Measurements from ENCODE around the gene VAPA. TPM values are rescaled to one million over a fixed set of nuclear protein-coding genes. Genes with fewer than 3 reads are reported as not detected.

Gene VAPA
- polyA plus RNA-seq, 1 experiment: 170 TPM

- CTCF ChIA-PET: interaction anchor here (1.0 kb wide), 1 partner anchor 259 kb away, joined by 3 read pairs; no protein-coding TSS in a partner anchor
- Histone ChIP-seq H3K27me3 (ENCODE audit: control insufficient read depth, insufficient read depth, low read length) (no peaks in the 10 kb centered on the region), H3K4me3 (ENCODE audit: low read depth, low read length) (no peak overlapping the region), H3K36me3 (ENCODE audit: control insufficient read depth, insufficient read depth, low read length) (no peaks in the 10 kb centered on the region; the same call in none of the 2 replicates)
- no peak for DNase-seq (ENCODE audit: low read depth)
- TF ChIP-seq, protein P1, sequence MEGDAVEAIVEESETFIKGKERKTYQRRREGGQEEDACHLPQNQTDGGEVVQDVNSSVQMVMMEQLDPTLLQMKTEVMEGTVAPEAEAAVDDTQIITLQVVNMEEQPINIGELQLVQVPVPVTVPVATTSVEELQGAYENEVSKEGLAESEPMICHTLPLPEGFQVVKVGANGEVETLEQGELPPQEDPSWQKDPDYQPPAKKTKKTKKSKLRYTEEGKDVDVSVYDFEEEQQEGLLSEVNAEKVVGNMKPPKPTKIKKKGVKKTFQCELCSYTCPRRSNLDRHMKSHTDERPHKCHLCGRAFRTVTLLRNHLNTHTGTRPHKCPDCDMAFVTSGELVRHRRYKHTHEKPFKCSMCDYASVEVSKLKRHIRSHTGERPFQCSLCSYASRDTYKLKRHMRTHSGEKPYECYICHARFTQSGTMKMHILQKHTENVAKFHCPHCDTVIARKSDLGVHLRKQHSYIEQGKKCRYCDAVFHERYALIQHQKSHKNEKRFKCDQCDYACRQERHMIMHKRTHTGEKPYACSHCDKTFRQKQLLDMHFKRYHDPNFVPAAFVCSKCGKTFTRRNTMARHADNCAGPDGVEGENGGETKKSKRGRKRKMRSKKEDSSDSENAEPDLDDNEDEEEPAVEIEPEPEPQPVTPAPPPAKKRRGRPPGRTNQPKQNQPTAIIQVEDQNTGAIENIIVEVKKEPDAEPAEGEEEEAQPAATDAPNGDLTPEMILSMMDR (IDR thresholded peaks at IDR 0.05; ENCODE audit: insufficient read depth, low read depth, low read length): no peak
- POLR2A ChIA-PET: interaction anchor here (0.8 kb wide), 1 partner anchor 196 kb away, joined by 6 read pairs; no protein-coding TSS in a partner anchor
These were observed 29.5 kb downstream of the VAPA start for GRCh38 chr18:9943311-9943710.

- ChIA-PET POLR2A (no interaction called here), CTCF (no interaction called here)
- Histone ChIP-seq H3K27me3 (ENCODE audit: control insufficient read depth, insufficient read depth, low read length) (no peaks in the 10 kb centered on the region), H3K36me3 (ENCODE audit: control insufficient read depth, insufficient read depth, low read length) (no peaks in the 10 kb centered on the region; the same call in 1 of the 2 replicates), H3K4me3 (ENCODE audit: low read depth, low read length) (no peak overlapping the region)
- no peak for DNase-seq (ENCODE audit: low read depth)
- TF ChIP-seq, protein P1 (IDR thresholded peaks at IDR 0.05; ENCODE audit: insufficient read depth, low read depth, low read length): no peak
These were observed 31.0 kb downstream of the VAPA start for GRCh38 chr18:9944805-9945204.

DNA sequence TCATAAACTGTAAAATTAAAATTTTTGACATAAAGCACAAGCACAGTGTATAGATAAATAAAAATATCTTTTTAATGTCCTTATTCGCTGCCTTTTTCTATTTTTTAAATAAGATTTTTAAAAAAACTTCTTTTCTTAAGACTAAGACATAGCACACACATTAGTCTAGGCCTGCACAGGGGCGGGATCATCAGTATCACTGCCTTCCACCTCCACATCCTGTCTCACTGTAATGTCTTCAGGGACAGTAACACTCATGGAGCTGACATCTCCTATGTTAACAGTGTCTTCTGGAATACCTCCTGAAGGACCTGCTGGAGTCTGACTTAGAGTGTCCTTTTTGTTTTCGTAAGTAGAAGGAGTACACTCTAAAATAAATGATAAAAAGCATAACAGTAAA lies 33.0 kb downstream of the VAPA start:
- no peak for DNase-seq (ENCODE audit: low read depth)
- Histone ChIP-seq H3K36me3 (ENCODE audit: control insufficient read depth, insufficient read depth, low read length) (no peaks in the 10 kb centered on the region; the same call in none of the 2 replicates), H3K4me3 (ENCODE audit: low read depth, low read length) (no peak overlapping the region), H3K27me3 (ENCODE audit: control insufficient read depth, insufficient read depth, low read length) (no peaks in the 10 kb centered on the region)
- ChIA-PET CTCF (no interaction called here), POLR2A (no interaction called here)
- TF ChIP-seq, protein P1 (IDR thresholded peaks at IDR 0.05; ENCODE audit: insufficient read depth, low read depth, low read length): no peak

DNA sequence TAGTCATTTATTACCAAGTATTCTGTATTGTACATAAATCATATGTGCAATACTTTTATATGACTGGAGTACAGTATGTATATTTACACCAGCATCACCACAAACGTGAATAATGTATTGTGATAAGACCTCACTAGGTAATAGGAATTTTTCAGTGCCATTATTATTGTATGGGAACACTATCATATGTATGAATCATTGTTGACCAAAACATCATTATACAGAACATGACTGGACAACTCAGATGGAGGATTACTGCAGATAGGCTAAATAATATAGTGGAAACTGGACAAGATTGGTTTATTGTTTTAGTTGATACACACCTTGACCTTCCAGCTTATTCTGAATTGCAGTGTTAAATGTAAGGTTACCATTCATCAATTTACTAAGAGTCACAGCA lies 33.4 kb downstream of the VAPA start:
- ChIA-PET POLR2A (no interaction called here), CTCF (interaction anchor here (1.3 kb wide), 1 partner anchor 9 kb away, joined by 4 read pairs; no protein-coding TSS in a partner anchor)
- TF ChIP-seq, protein P1 (IDR thresholded peaks at IDR 0.05; ENCODE audit: insufficient read depth, low read depth, low read length): no peak
- Histone ChIP-seq H3K4me3 (ENCODE audit: low read depth, low read length) (no peak overlapping the region), H3K27me3 (ENCODE audit: control insufficient read depth, insufficient read depth, low read length) (no peaks in the 10 kb centered on the region), H3K36me3 (ENCODE audit: control insufficient read depth, insufficient read depth, low read length) (no peaks in the 10 kb centered on the region; the same call in none of the 2 replicates)
- DNase-seq (ENCODE audit: low read depth): no peak

DNA sequence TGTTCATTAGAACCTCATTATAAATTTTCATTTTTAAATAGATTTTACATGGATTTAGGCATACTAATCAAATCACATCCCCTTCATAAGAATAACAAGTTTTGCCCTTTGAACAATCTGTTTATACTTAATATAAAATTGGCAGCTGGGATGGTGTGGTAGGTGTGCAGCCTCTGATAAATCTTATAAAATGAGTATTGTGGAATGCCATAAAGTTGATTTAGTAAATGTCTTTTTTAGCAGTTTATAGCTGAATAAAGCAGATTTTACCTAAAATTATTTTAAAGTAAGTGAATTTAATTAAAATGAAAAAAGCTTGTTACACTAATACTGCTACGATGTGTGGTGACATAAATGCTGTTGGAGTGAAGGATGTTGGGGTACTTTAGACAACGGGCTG lies 35.5 kb downstream of the VAPA start:
- TF ChIP-seq, protein P1 (IDR thresholded peaks at IDR 0.05; ENCODE audit: insufficient read depth, low read depth, low read length): no peak
- DNase-seq (ENCODE audit: low read depth): no peak
- H3K36me3 ChIP-seq (ENCODE audit: control insufficient read depth, insufficient read depth, low read length): peaks cover 1% of the 10 kb centered on the region
- H3K4me3 ChIP-seq (ENCODE audit: low read depth, low read length): no peak overlapping the region
- ChIA-PET POLR2A (interaction anchor here (0.7 kb wide), 1 partner anchor 36 kb away, joined by 4 read pairs; no protein-coding TSS in a partner anchor), CTCF (interaction anchor here (0.7 to 3.2 kb wide), 4 partner anchors 9 to 266 kb away, joined by 3 to 21 read pairs (median 12); no protein-coding TSS in a partner anchor)
- H3K27me3 ChIP-seq (ENCODE audit: control insufficient read depth, insufficient read depth, low read length): no peaks in the 10 kb centered on the region
